ENCODE results near the gene CROCC. TPM values are rescaled to one million over a fixed set of nuclear protein-coding genes. Genes with fewer than 3 reads are reported as not detected.

Gene CROCC
- total and polyA plus RNA-seq, 2 donors from 2014 or later = 10.6 to 30.5 TPM

DNA sequence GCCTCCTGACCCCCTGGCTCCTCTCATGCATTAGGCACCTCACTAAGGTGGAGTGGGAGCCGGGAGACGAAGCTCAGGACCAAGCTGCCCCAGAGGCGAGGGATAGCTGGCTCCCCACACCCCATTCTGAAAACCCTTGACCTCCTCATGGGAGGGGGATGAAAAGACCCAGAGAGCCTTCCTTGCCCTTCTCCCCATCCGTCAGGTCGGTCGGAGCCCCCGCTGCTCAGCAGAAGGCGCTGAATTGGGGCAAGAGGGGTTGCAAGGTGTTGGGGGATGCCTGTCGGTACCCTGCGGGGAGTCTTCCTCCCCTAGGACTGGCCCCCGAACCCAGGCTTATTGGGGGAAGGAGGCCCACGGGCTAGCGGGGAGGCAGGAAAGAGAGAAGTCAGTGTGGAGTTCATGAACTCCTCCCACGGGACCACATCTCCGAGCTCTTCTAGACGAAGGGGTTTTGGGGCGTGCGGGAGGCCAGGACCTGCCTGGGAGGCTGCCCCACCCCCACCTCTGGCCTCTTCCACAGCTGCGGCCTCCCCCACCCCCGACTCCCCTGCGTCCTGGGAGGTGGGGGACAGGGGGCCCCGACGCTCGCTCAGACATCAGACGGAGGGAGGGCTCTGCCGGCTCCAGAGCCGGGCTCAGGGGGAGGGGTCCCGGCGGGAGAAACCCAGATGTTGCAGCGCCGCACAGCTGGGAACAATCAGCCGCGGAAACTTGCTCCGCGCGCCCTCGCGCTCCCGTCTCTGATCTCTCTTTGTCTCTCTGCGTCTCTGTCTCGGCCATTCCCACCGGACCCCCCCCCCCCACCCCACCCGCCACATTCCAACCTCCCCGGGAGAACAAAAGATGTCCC lies 58.0 kb downstream of the CROCC start:
- peak overlapping the region in 1 of 2 donors; percentile 28 for H3K27ac ChIP-seq (ENCODE audit: low read depth in 2 of 2, low read length in 2 of 2)
- H3K4me3 ChIP-seq (ENCODE audit: low read length in 3 of 3) = peak overlapping the region in 1 of 3 donors; percentile 58
- H3K36me3 ChIP-seq (ENCODE audit: control insufficient read depth in 2 of 3, insufficient read depth in 3 of 3, low read length in 3 of 3) = no peaks in the 10 kb centered on the region
- DNase-seq (peak in 4 of 5 donors; percentile 73 to 91 (median 78)), FAIRE-seq (no peak)
- H3K9me3 ChIP-seq (ENCODE audit: control insufficient read depth in 2 of 3, insufficient read depth in 1 of 3, low read length in 3 of 3) = no peaks in the 10 kb centered on the region
- TF ChIP-seq, protein P1, sequence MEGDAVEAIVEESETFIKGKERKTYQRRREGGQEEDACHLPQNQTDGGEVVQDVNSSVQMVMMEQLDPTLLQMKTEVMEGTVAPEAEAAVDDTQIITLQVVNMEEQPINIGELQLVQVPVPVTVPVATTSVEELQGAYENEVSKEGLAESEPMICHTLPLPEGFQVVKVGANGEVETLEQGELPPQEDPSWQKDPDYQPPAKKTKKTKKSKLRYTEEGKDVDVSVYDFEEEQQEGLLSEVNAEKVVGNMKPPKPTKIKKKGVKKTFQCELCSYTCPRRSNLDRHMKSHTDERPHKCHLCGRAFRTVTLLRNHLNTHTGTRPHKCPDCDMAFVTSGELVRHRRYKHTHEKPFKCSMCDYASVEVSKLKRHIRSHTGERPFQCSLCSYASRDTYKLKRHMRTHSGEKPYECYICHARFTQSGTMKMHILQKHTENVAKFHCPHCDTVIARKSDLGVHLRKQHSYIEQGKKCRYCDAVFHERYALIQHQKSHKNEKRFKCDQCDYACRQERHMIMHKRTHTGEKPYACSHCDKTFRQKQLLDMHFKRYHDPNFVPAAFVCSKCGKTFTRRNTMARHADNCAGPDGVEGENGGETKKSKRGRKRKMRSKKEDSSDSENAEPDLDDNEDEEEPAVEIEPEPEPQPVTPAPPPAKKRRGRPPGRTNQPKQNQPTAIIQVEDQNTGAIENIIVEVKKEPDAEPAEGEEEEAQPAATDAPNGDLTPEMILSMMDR (IDR thresholded peaks at IDR 0.05; ENCODE audit: borderline replicate concordance, extremely low read depth, insufficient read depth) = no peak
- peak overlapping the region in 1 of 3 donors; percentile 36 for H3K9ac ChIP-seq (ENCODE audit: low read length in 3 of 3)
- no peaks in the 10 kb centered on the region for H3K27me3 ChIP-seq (ENCODE audit: control insufficient read depth, insufficient read depth, low read length)
- no peaks in the 10 kb centered on the region for H3K4me1 ChIP-seq (ENCODE audit: control insufficient read depth in 2 of 3, insufficient read depth in 2 of 3, low read depth in 1 of 3, low read length in 3 of 3)
- intact Hi-C loops (cut with DNase I) = loop anchor here (10.0 kb wide), 1 partner anchor 65 kb away; no protein-coding TSS in a partner anchor

DNA sequence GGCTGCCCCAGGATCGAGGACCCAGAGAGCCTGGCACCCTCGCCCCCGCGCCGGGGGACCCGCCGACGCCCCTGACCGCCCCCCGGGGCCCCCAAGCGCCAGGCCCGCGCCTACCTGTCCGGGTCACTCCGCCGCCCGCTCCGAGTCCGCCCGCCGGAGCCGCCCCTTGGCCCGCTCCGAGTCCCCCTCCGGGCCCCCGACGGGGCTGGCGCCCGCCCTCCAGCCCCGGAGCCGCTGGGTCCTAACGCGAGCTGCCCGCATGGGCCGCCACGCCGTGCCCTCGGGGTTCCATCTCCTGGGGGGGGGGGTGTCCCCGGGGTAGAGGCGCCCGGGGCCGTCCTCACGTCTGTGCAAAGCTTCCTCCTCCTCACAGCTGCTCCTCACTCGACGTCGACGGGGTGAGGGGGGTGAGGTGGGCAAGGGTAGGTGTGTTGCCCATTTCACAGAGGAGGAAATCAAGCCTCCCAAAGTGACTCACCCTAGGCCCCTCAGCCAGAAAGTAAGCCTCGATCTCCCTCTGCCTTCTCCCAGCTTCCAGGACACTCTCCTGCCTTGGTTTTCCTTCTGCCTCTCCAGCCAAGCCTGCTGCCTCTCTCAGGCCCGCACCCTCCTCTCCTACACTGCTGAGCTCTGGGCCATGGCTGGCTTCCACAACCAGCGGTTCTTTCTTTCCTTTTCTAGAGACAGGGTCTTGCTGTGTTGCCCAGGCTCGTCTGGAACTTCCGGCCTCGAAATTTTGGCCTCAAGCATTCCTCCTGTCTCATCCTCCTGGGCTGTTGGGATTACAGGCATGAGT lies 58.9 kb downstream of the CROCC start, which contains the start of gene MFAP2:
MFAP2 (minus strand) TSS at position 148 of the 796 bp plus-strand sequence. CDS start 2,347 bp downstream, outside the sequence.
- no peak for FAIRE-seq
- Histone ChIP-seq H3K27me3 (ENCODE audit: control insufficient read depth, insufficient read depth, low read length) (no peaks in the 10 kb centered on the region), H3K9ac (ENCODE audit: low read length in 3 of 3) (peak within 1 kb of the TSS in 1 of 3 donors; percentile 36), H3K4me1 (ENCODE audit: control insufficient read depth in 2 of 3, insufficient read depth in 2 of 3, low read depth in 1 of 3, low read length in 3 of 3) (no peaks in the 10 kb centered on the region), H3K36me3 (ENCODE audit: control insufficient read depth in 2 of 3, insufficient read depth in 3 of 3, low read length in 3 of 3) (no peaks in the 10 kb centered on the region), H3K9me3 (ENCODE audit: control insufficient read depth in 2 of 3, insufficient read depth in 1 of 3, low read length in 3 of 3) (no peaks in the 10 kb centered on the region), H3K27ac (ENCODE audit: low read depth in 2 of 2, low read length in 2 of 2) (peak within 1 kb of the TSS in 1 of 2 donors; percentile 28), H3K4me3 (ENCODE audit: low read length in 3 of 3) (peak within 1 kb of the TSS in 1 of 3 donors; percentile 58)
- intact Hi-C loops (cut with DNase I) = no loop called here
- DNase-seq = peak in 4 of 5 donors; percentile 57 to 83 (median 73)
- TF ChIP-seq, protein P1 (IDR thresholded peaks at IDR 0.05; ENCODE audit: borderline replicate concordance, extremely low read depth, insufficient read depth) = no peak

DNA sequence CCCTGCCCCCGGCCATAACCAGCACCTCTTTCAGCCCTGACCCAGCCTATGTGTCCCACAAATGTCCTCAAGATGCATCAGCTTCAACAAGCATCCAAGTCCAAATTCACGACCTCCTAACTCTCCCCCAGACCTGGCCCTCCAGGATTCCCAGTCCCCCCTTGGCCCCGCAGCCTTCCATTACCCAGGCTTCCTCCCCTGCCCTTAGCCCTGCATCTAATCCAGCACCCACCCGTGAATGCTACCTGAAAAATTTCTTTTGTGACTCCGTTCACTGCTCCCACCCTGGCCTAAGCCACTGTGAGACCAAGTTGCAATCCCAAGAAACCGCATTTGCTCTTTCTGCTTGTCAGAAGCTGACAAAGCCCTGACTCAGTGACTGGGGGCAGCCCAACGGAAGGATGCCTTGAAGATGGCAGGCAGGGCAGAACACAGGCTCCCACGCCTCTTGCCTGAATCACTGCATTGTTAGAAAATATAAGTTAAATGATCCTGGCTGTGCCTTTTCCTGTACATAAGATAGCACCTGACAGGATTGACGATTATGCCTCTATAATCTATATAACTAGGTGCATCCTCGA lies 59.6 kb downstream of the CROCC start:
- Histone ChIP-seq H3K9me3 (ENCODE audit: control insufficient read depth in 2 of 3, insufficient read depth in 1 of 3, low read length in 3 of 3) (no peaks in the 10 kb centered on the region), H3K27ac (ENCODE audit: low read depth in 2 of 2, low read length in 2 of 2) (no peak overlapping the region), H3K27me3 (ENCODE audit: control insufficient read depth, insufficient read depth, low read length) (no peaks in the 10 kb centered on the region), H3K4me1 (ENCODE audit: control insufficient read depth in 2 of 3, insufficient read depth in 2 of 3, low read depth in 1 of 3, low read length in 3 of 3) (no peaks in the 10 kb centered on the region), H3K36me3 (ENCODE audit: control insufficient read depth in 2 of 3, insufficient read depth in 3 of 3, low read length in 3 of 3) (no peaks in the 10 kb centered on the region), H3K9ac (ENCODE audit: low read length in 3 of 3) (no peak overlapping the region), H3K4me3 (ENCODE audit: low read length in 3 of 3) (no peak overlapping the region)
- TF ChIP-seq, protein P1 (IDR thresholded peaks at IDR 0.05; ENCODE audit: borderline replicate concordance, extremely low read depth, insufficient read depth) = no peak
- DNase-seq (no peak), FAIRE-seq (no peak)
- intact Hi-C loops (cut with DNase I) = no loop called here

Measured in kidney (tissue), 14 donors.